Femur (tissue), 1 donor: Measurements from ENCODE around the gene FN3KRP.
"Not testable (repeated sequence)": the region's sequence is repeated elsewhere in the genome, so short reads cannot be mapped to it uniquely, and the experiment has no call there.

Experiments used
- DNase-seq: peaks from one replicate; pipeline ENCODE4 v3.0.0-alpha.2; 2017

The FN3KRP gene

GRCh38 chr17:82709676-82710498 is 6.6 kb upstream of the FN3KRP start:
- DNase-seq, result no peak

GRCh38 chr17:82710499-82711232 is 5.8 kb upstream of the FN3KRP start:
- no peak for DNase-seq

- no peak for DNase-seq
These were observed 3.3 kb upstream of the FN3KRP start for GRCh38 chr17:82713071-82713723.

GRCh38 chr17:82718986-82719685 is 2.6 kb downstream of the FN3KRP start:
- no peak for DNase-seq

- no peak for DNase-seq
These were observed 3.7 kb downstream of the FN3KRP start for GRCh38 chr17:82720204-82720603.

- no peak for DNase-seq
These were observed 6.0 kb downstream of the FN3KRP start for GRCh38 chr17:82722341-82723013.

- DNase-seq, result no peak
These were observed 6.8 kb downstream of the FN3KRP start for GRCh38 chr17:82723169-82723807.

GRCh38 chr17:82726427-82726826 is 9.9 kb downstream of the FN3KRP start:
- no peak for DNase-seq

- DNase-seq, result no peak
These were observed 13.2 kb downstream of the FN3KRP start for GRCh38 chr17:82729479-82730260.

GRCh38 chr17:82732118-82732743 is 15.7 kb downstream of the FN3KRP start:
- DNase-seq, result no peak

- peak; percentile 79 for DNase-seq
These were observed 18.7 kb downstream of the FN3KRP start, which contains the start of gene FN3K for GRCh38 chr17:82734987-82735866. TSS of gene FN3K (plus strand) at chr17:82735615. CDS start at chr17:82735637, 22 bp downstream.

- DNase-seq, result no peak
These were observed 20.1 kb downstream of the FN3KRP start for GRCh38 chr17:82736511-82737185.

- no peak for DNase-seq
These were observed 21.7 kb downstream of the FN3KRP start for GRCh38 chr17:82737967-82738877.

- DNase-seq, result no peak
These were observed 24.6 kb downstream of the FN3KRP start for GRCh38 chr17:82740906-82741759.

GRCh38 chr17:82743344-82744219 is 27.1 kb downstream of the FN3KRP start:
- DNase-seq, result no peak

- DNase-seq, result not testable (repeated sequence)
These were observed 28.2 kb downstream of the FN3KRP start for GRCh38 chr17:82744736-82745135.
